Endothelial cell of umbilical vein (primary cell): ENCODE data around the gene TNIK. TPM values are rescaled to one million over a fixed set of nuclear protein-coding genes. Genes with fewer than 3 reads are reported as not detected.

Source experiments
- BruUV-seq: library from RNA; stranded (reverse); fragments of 400-500 nt; replicated peaks from 2 replicates; lab custom pipeline; 2021; lab: Mats Ljungman, UMichigan
- CTCF ChIA-PET: fragments of 300-600, 350-600 bp; sonication (Branson Sonifier 250); formaldehyde crosslinking; loops from one replicate; lab custom pipeline; 2021; ENCODE audit warnings: antibody characterized with exemption, inconsistent platforms; lab: Charles Lee
- POLR2A ChIA-PET: fragments of 300-600, 350-600 bp; sonication (Branson Sonifier 250); formaldehyde crosslinking; loops from one replicate; lab custom pipeline; 2021; ENCODE audit warnings: antibody characterized with exemption, inconsistent platforms; lab: Charles Lee
- DNase-seq: peaks from one replicate; pipeline ENCODE4 v3.0.0-alpha.2; 2011; ENCODE audit warnings: low read depth, low spot score
- FAIRE-seq: peaks from 2 replicates; lab custom pipeline; 2011; peaks lifted over from hg19 to GRCh38; lab: Jason Lieb, UNC
- H2AFZ ChIP-seq: 2 replicates; pipeline ENCODE4 v1.6.0; 2012; ENCODE audit warnings: low read depth, low read length, control low read depth, inconsistent platforms
- H3K27ac ChIP-seq: 2 replicates; pipeline ENCODE4 v1.5.1; 2011; ENCODE audit warnings: low read depth, mild to moderate bottlenecking, control low read depth, low read length, moderate library complexity; ENCODE audit not compliant: insufficient read depth
- H3K27me3 ChIP-seq, 2 experiments: 2 replicates each; pipeline versions ENCODE4 v1.6.0 to v1.6.1; 2011; ENCODE audit warnings: low read length in 2 of 2, mixed read lengths in 1 of 2; ENCODE audit not compliant: control insufficient read depth in 2 of 2, insufficient read depth in 2 of 2
- H3K36me3 ChIP-seq, 2 experiments: 2 replicates in 1 of 2; 3 replicates in 1 of 2; pipeline ENCODE4 v1.5.1; 2011; ENCODE audit warnings: low read length in 2 of 2, mild to moderate bottlenecking in 1 of 2, moderate library complexity in 1 of 2; ENCODE audit not compliant: control insufficient read depth in 2 of 2, insufficient read depth in 2 of 2; ENCODE audit errors: extremely low read depth in 1 of 2
- H3K4me1 ChIP-seq: 3 replicates; pipeline ENCODE4 v1.5.1; 2011; ENCODE audit warnings: mild to moderate bottlenecking, low read length; ENCODE audit not compliant: control insufficient read depth, insufficient read depth; ENCODE audit errors: extremely low read depth
- H3K4me2 ChIP-seq: 2 replicates; pipeline ENCODE4 v1.6.1; 2011; ENCODE audit warnings: low read length, control low read depth, mixed read lengths; ENCODE audit not compliant: insufficient read depth
- H3K4me3 ChIP-seq, 3 experiments: fragments of 200-600 bp in 1 of 3; sonication (generic), shearing (Covaris generic) in 1 of 3; replicated peaks in 1 of 3; 2 replicates each; pipeline ENCODE4 v1.5.1; 2011 to 2016; ENCODE audit warnings: control low read depth in 3 of 3, low read length in 3 of 3, mild to moderate bottlenecking in 2 of 3, inconsistent platforms in 1 of 3, low read depth in 1 of 3, moderate library complexity in 1 of 3; ENCODE audit not compliant: insufficient read depth in 1 of 3
- H3K79me2 ChIP-seq: 2 replicates; pipeline ENCODE4 v1.6.0; 2012; ENCODE audit warnings: low read length, inconsistent platforms; ENCODE audit not compliant: control insufficient read depth, insufficient read depth
- H3K9ac ChIP-seq: replicated peaks from 2 replicates; pipeline ENCODE3; 2011; ENCODE audit warnings: low read length, control low read depth; ENCODE audit not compliant: insufficient read depth; ENCODE audit errors: extremely low read depth
- H3K9me1 ChIP-seq: replicated peaks from 3 replicates; pipeline ENCODE4 v1.6.0; 2011; ENCODE audit warnings: mild to moderate bottlenecking, low read length; ENCODE audit not compliant: control insufficient read depth, insufficient read depth; ENCODE audit errors: extremely low read depth
- H3K9me3 ChIP-seq: replicated peaks from 2 replicates; pipeline ENCODE4 v1.5.1; 2012; ENCODE audit warnings: low read length, inconsistent platforms; ENCODE audit not compliant: control insufficient read depth, insufficient read depth
- H4K20me1 ChIP-seq: replicated peaks from 2 replicates; pipeline ENCODE3; 2011; ENCODE audit warnings: mild to moderate bottlenecking, low read length; ENCODE audit not compliant: control insufficient read depth, insufficient read depth; ENCODE audit errors: extremely low read depth
- EZH2 ChIP-seq: IDR thresholded peaks from 2 replicates; pipeline ENCODE4 v1.6.1; 2012; ENCODE audit warnings: borderline replicate concordance, low read depth, mild to moderate bottlenecking, moderate library complexity, low read length, inconsistent platforms; ENCODE audit not compliant: severe bottlenecking
- FOS ChIP-seq: IDR thresholded peaks from 2 replicates; pipeline ENCODE4 v1.6.1; 2011; ENCODE audit warnings: mild to moderate bottlenecking, low read length, moderate library complexity, borderline replicate concordance; ENCODE audit not compliant: insufficient read depth
- GATA2 ChIP-seq: IDR thresholded peaks from 2 replicates; pipeline ENCODE4 v1.7.0; 2011; ENCODE audit warnings: low read depth, mild to moderate bottlenecking, moderate library complexity, mixed read lengths, low read length; ENCODE audit not compliant: insufficient read length, insufficient read depth
- JUN ChIP-seq: IDR thresholded peaks from 2 replicates; pipeline ENCODE4 v1.6.1; 2011; ENCODE audit warnings: borderline replicate concordance, low read depth; ENCODE audit not compliant: insufficient read length, insufficient read depth
- MAX ChIP-seq: IDR thresholded peaks from 2 replicates; pipeline ENCODE4 v1.6.1; 2011; ENCODE audit not compliant: insufficient read depth, insufficient read length
- MYC ChIP-seq: IDR thresholded peaks from one replicate; pipeline ENCODE4 v1.6.1; 2011; ENCODE audit warnings: mild to moderate bottlenecking, low read depth, low read length
- POLR2A ChIP-seq: IDR thresholded peaks from 2 replicates; pipeline ENCODE4 v1.6.1; 2012; ENCODE audit warnings: low read depth, mild to moderate bottlenecking, control low read depth, low read length
- POLR2AphosphoS5 ChIP-seq: IDR thresholded peaks from 2 replicates; pipeline ENCODE4 v1.6.1; 2012; ENCODE audit warnings: low read depth, mild to moderate bottlenecking, control low read depth, low read length, moderate library complexity; ENCODE audit not compliant: insufficient read depth
- dilution Hi-C: fragments of 300-500 bp; cut with MboI; formaldehyde crosslinking; loops from one replicate; pipeline ENCODE4 v1.15.0; 2019; ENCODE audit warnings: low sequenced_read_pairs; ENCODE audit not compliant: extremely low pct_ligation_motif_present
- intact Hi-C: fragments of 100-400 bp; cut with micrococcal nuclease; formaldehyde crosslinking; loops from one replicate; pipeline ENCODE4 v1.10.0; 2022
- polyA plus RNA-seq, 4 experiments: library from polyadenylated mRNA; depleted of rRNA in 3 of 4; stranded (reverse) in 3 of 4; unstranded in 1 of 4; fragments of >200 nt; gene quantifications; 2 replicates each; pipeline versions ENCODE4 v1.2.1 to v1.2.3, GENCODE V29; 2011 to 2012; ENCODE audit warnings: missing spikeins in 1 of 4
- total RNA-seq: library from RNA; stranded (reverse); gene quantifications from 2 replicates; pipeline ENCODE4 v1.2.3, GENCODE V29; 2021
- TF ChIP-seq, protein P1 (sequence below), 2 donors: IDR thresholded peaks; 1 replicate in 1 of 2; 2 replicates in 1 of 2; pipeline ENCODE4 v1.5.1; 2011; ENCODE audit warnings: low read length in 2 of 2, mild to moderate bottlenecking in 2 of 2, moderate library complexity in 2 of 2, control low read depth in 1 of 2, inconsistent platforms in 1 of 2, low read depth in 1 of 2; ENCODE audit not compliant: insufficient read depth in 1 of 2; ENCODE audit errors: extremely low read depth in 1 of 2

The TNIK gene
- total and polyA plus RNA-seq, 2 donors (not counting 3 experiments of a cell fraction or from before 2014, with no cell fraction given) = 10.9 to 39.7 TPM

DNA sequence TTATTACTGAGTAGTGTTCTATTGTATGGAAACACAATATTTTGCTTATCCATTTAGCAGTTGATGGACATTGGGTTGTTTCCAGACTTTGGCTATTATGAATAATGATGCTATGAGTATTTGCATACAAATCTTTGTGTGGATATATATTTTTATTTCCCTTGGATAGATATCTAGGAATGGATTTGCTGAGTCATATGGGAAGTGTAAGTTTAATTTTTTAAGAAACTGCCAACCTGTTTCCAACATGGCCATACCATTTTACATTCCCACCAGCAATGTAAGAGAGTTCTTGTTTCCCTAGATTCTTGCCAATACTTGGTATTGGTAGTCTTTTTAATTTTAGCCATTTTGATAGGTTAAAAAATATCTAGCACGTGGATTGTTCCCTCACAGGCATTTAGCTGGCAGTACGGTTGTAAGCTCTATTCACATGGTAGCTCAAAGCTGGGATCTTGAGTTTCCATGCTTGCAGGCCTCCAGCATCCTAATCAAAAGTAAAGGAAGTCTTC lies 45.7 kb upstream of the TNIK start:
- H3K9ac ChIP-seq = no peak overlapping the region
- no peaks in the 10 kb centered on the region for H3K79me2 ChIP-seq
- BruUV-seq = no TSS peak
- H3K4me2 ChIP-seq = no peak overlapping the region
- no peak overlapping the region for H3K27ac ChIP-seq
- H2AFZ ChIP-seq = no peak overlapping the region
- intact Hi-C loops (no loop called here), dilution Hi-C loops (no loop called here)
- POLR2A ChIA-PET = no interaction called here
- H3K9me3 ChIP-seq = no peaks in the 10 kb centered on the region
- H3K9me1 ChIP-seq = no peaks in the 10 kb centered on the region
- H3K4me1 ChIP-seq = no peaks in the 10 kb centered on the region
- no peaks in the 10 kb centered on the region for H3K27me3 ChIP-seq
- CTCF ChIA-PET = no interaction called here
- DNase-seq (no peak), FAIRE-seq (no peak)
- no peak overlapping the region for H3K4me3 ChIP-seq
- TF ChIP-seq MYC (no peak), GATA2 (no peak), JUN (no peak), EZH2 (no peak), POLR2A (no peak), POLR2AphosphoS5 (no peak), MAX (no peak), FOS (no peak)
- TF ChIP-seq, protein P1, sequence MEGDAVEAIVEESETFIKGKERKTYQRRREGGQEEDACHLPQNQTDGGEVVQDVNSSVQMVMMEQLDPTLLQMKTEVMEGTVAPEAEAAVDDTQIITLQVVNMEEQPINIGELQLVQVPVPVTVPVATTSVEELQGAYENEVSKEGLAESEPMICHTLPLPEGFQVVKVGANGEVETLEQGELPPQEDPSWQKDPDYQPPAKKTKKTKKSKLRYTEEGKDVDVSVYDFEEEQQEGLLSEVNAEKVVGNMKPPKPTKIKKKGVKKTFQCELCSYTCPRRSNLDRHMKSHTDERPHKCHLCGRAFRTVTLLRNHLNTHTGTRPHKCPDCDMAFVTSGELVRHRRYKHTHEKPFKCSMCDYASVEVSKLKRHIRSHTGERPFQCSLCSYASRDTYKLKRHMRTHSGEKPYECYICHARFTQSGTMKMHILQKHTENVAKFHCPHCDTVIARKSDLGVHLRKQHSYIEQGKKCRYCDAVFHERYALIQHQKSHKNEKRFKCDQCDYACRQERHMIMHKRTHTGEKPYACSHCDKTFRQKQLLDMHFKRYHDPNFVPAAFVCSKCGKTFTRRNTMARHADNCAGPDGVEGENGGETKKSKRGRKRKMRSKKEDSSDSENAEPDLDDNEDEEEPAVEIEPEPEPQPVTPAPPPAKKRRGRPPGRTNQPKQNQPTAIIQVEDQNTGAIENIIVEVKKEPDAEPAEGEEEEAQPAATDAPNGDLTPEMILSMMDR (IDR thresholded peaks at IDR 0.05; ENCODE audit: extremely low read depth in 1 of 2, insufficient read depth in 1 of 2, low read depth in 1 of 2, low read length in 2 of 2) = no peak
- no peaks in the 10 kb centered on the region for H3K36me3 ChIP-seq
- no peaks in the 10 kb centered on the region for H4K20me1 ChIP-seq
